H9 (cell line): ENCODE measurements around the gene C18orf54. TPM values are rescaled to one million over a fixed set of nuclear protein-coding genes. Genes with fewer than 3 reads are reported as not detected.

Source experiments
- DNase-seq: peaks from one replicate; pipeline ENCODE4 v3.0.0-alpha.2; 2017
- H2AFZ ChIP-seq: one replicate; pipeline ENCODE4 v1.6.1; 2013; ENCODE audit warnings: mild to moderate bottlenecking, low read length, control low read depth, moderate library complexity
- H2AK5ac ChIP-seq: 2 replicates; pipeline ENCODE4 v1.6.1; 2013; ENCODE audit warnings: low read length, control low read depth, mixed read lengths; ENCODE audit not compliant: insufficient read length
- H2BK120ac ChIP-seq: one replicate; pipeline ENCODE4 v1.6.1; 2013; ENCODE audit warnings: low read depth, mild to moderate bottlenecking, low read length, control low read depth, inconsistent platforms; ENCODE audit not compliant: poor library complexity, severe bottlenecking
- H2BK12ac ChIP-seq: 2 replicates; pipeline ENCODE4 v1.6.1; 2013; ENCODE audit warnings: low read length, control low read depth, mixed read lengths, low read depth; ENCODE audit not compliant: insufficient read length
- H2BK15ac ChIP-seq: 2 replicates; pipeline ENCODE4 v1.6.1; 2013; ENCODE audit warnings: low read depth, low read length, control low read depth
- H2BK20ac ChIP-seq: one replicate; pipeline ENCODE4 v1.6.1; 2013; ENCODE audit warnings: low read depth, mild to moderate bottlenecking, low read length, control low read depth, inconsistent platforms; ENCODE audit not compliant: poor library complexity, severe bottlenecking
- H2BK5ac ChIP-seq: 2 replicates; pipeline ENCODE4 v1.6.1; 2013; ENCODE audit warnings: low read length, control low read depth, mixed read lengths; ENCODE audit not compliant: insufficient read length
- H3K14ac ChIP-seq: 2 replicates; pipeline ENCODE4 v1.6.1; 2013; ENCODE audit warnings: low read length, control low read depth; ENCODE audit not compliant: insufficient read depth
- H3K18ac ChIP-seq: 2 replicates; pipeline ENCODE4 v1.6.1; 2013; ENCODE audit warnings: low read depth, mild to moderate bottlenecking, mixed read lengths, low read length, control low read depth; ENCODE audit not compliant: insufficient read length
- H3K23ac ChIP-seq: 2 replicates; pipeline ENCODE4 v1.6.1; 2013; ENCODE audit warnings: low read length, control low read depth, mixed read lengths, low read depth; ENCODE audit not compliant: insufficient read length
- H3K23me2 ChIP-seq: 2 replicates; pipeline ENCODE4 v1.6.1; 2013; ENCODE audit warnings: low read depth, mild to moderate bottlenecking, mixed read lengths, low read length, control low read depth; ENCODE audit not compliant: insufficient read length, poor library complexity, severe bottlenecking
- H3K27ac ChIP-seq: 2 replicates; pipeline ENCODE4 v1.5.1; 2013; ENCODE audit warnings: low read length, control low read depth, mixed read lengths, low read depth; ENCODE audit not compliant: insufficient read length
- H3K27me3 ChIP-seq: 2 replicates; pipeline ENCODE4 v1.6.1; 2013; ENCODE audit warnings: low read length, control low read depth, inconsistent platforms; ENCODE audit not compliant: insufficient read depth
- H3K4ac ChIP-seq: 2 replicates; pipeline ENCODE4 v1.6.1; 2013; ENCODE audit warnings: low read depth, mild to moderate bottlenecking, control low read depth, inconsistent platforms, low read length, moderate library complexity
- H3K4me1 ChIP-seq: 2 replicates; pipeline ENCODE4 v1.6.1; 2013; ENCODE audit warnings: low read length, control low read depth, inconsistent platforms; ENCODE audit not compliant: insufficient read depth
- H3K4me2 ChIP-seq: 2 replicates; pipeline ENCODE4 v1.6.1; 2013; ENCODE audit warnings: low read length, control low read depth, mixed read lengths; ENCODE audit not compliant: insufficient read length, insufficient read depth
- H3K56ac ChIP-seq: 2 replicates; pipeline ENCODE4 v1.6.1; 2013; ENCODE audit warnings: low read depth, mild to moderate bottlenecking, mixed read lengths, low read length, control low read depth; ENCODE audit not compliant: insufficient read length
- H3K79me1 ChIP-seq: 2 replicates; pipeline ENCODE4 v1.6.1; 2013; ENCODE audit warnings: low read depth, mild to moderate bottlenecking, moderate library complexity, low read length, control low read depth, inconsistent platforms; ENCODE audit not compliant: insufficient read depth, poor library complexity, severe bottlenecking
- H3K79me2 ChIP-seq: 2 replicates; pipeline ENCODE4 v1.6.1; 2013; ENCODE audit warnings: low read length, control low read depth, inconsistent platforms; ENCODE audit not compliant: insufficient read depth
- H3K9ac ChIP-seq: 2 replicates; pipeline ENCODE4 v1.6.1; 2013; ENCODE audit warnings: low read length, control low read depth, mixed read lengths; ENCODE audit not compliant: insufficient read length; ENCODE audit errors: extremely low read depth
- H3K9me3 ChIP-seq: one replicate; pipeline ENCODE4 v1.6.1; 2013; ENCODE audit warnings: low read depth, low read length, inconsistent platforms; ENCODE audit not compliant: control insufficient read depth
- H3T11ph ChIP-seq: one replicate; pipeline ENCODE4 v1.6.1; 2013; ENCODE audit warnings: mild to moderate bottlenecking, low read length, control low read depth, inconsistent platforms
- H4K20me1 ChIP-seq: one replicate; pipeline ENCODE4 v1.6.1; 2013; ENCODE audit not compliant: control insufficient read depth, insufficient read length, insufficient read depth
- H4K5ac ChIP-seq: 2 replicates; pipeline ENCODE4 v1.6.1; 2013; ENCODE audit warnings: low read depth, mild to moderate bottlenecking, mixed read lengths, low read length, control low read depth; ENCODE audit not compliant: insufficient read length
- H4K8ac ChIP-seq: replicated peaks from 2 replicates; pipeline ENCODE4 v1.6.1; 2013; ENCODE audit warnings: low read length, control low read depth, mixed read lengths, low read depth; ENCODE audit not compliant: insufficient read length
- H4K91ac ChIP-seq: 2 replicates; pipeline ENCODE4 v1.6.1; 2013; ENCODE audit warnings: low read depth, mild to moderate bottlenecking, moderate library complexity, mixed read lengths, low read length, control low read depth; ENCODE audit not compliant: insufficient read length
- H3K27ac Mint-ChIP-seq, 3 experiments: 2 replicates in 2 of 3; 3 replicates in 1 of 3; pipeline ENCODE4 v1.8.0; 2020 to 2021; ENCODE audit warnings: mixed read lengths in 3 of 3, mild to moderate bottlenecking in 1 of 3, moderate library complexity in 1 of 3
- H3K27me3 Mint-ChIP-seq: 2 replicates; pipeline ENCODE4 v1.8.0; 2021; ENCODE audit warnings: low read depth, mild to moderate bottlenecking, moderate library complexity, mixed read lengths
- H3K36me3 Mint-ChIP-seq, 3 experiments: 2 replicates in 2 of 3; 3 replicates in 1 of 3; pipeline ENCODE4 v1.8.0; 2020 to 2021; ENCODE audit warnings: low read depth in 3 of 3, mixed read lengths in 3 of 3; ENCODE audit not compliant: insufficient read depth in 1 of 3
- H3K4me1 Mint-ChIP-seq, 2 experiments: 2 replicates each; pipeline ENCODE4 v1.8.0; 2020; ENCODE audit warnings: mixed read lengths in 2 of 2
- H3K4me3 Mint-ChIP-seq, 2 experiments: 2 replicates in 1 of 2; 3 replicates in 1 of 2; pipeline ENCODE4 v1.8.0; 2020 to 2021; ENCODE audit warnings: mild to moderate bottlenecking in 2 of 2, mixed read lengths in 2 of 2, moderate library complexity in 1 of 2
- H3K9me3 Mint-ChIP-seq, 2 experiments: 2 replicates in 1 of 2; 3 replicates in 1 of 2; pipeline ENCODE4 v1.8.0; 2020; ENCODE audit warnings: mild to moderate bottlenecking in 2 of 2, mixed read lengths in 2 of 2, moderate library complexity in 1 of 2
- WGBS: extraction: QIAGEN DNeasy Blood & Tissue Kit; methylation state at CpG from one replicate; pipeline ENCODE4 v1.1.7; 2013; ENCODE audit warnings: missing lambda C conversion rate, low lambda C conversion rate, mixed read lengths; ENCODE audit not compliant: insufficient read length; ENCODE audit errors: extremely low coverage; 5-methylcytosine and 5-hydroxymethylcytosine counted together
- total RNA-seq: library from RNA; stranded (reverse); gene quantifications from 2 replicates; pipeline ENCODE4 v1.2.1, GENCODE V29; 2021
- TF ChIP-seq, protein P1 (sequence below): fragments of 200-600 bp; sonication (generic); conservative IDR thresholded peaks from 3 replicates; pipeline ENCODE4 v1.8.0; 2021; ENCODE audit warnings: antibody characterized with exemption, mild to moderate bottlenecking

Gene C18orf54
- total RNA-seq, 1 experiment from 2014 or later = 21.6 TPM

DNA sequence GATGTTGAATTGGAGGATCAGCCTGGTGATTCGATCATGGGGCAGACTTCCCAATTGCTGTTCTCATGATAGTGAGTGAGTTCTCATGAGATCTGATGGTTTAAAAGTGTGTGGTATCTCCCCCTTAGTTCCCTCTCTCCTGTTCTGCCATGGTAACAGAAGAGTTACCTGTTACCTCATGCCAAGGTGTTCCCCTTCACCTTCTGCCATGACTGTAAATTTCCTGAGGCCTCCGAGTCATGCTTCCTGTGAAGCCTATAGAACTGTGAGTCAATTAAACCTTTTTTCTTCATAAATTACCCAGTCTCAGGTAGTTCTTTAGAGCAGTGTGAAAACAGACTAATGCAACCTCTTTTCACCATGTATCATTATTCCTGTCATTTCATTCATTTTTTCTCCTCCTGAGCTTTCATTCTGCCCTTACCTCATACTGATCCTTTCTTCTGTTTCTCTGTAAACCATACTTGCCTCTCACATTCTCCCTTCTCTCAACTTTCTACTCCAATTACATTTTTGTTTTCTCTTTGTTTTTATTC, 22.0 kb upstream of the C18orf54 start:
- H3K27ac Mint-ChIP-seq = no peak overlapping the region; a peak in 1 of 7 replicates

More for the DNA sequence above, 22.0 kb upstream of the C18orf54 start:
- DNase-seq = no peak
- Histone ChIP-seq H2BK5ac (no peak overlapping the region), H3K27ac (no peak overlapping the region), H2AK5ac (no peak overlapping the region), H4K20me1 (no peaks in the 10 kb centered on the region), H4K8ac (no peak overlapping the region), H3K4me2 (no peak overlapping the region), H3K56ac (no peak overlapping the region), H3K9ac (no peak overlapping the region), H4K91ac (no peak overlapping the region), H2BK15ac (0 out of 2 replicates have a peak overlapping the region, but pooled peaks have one; percentile 76), H3K79me1 (no peaks in the 10 kb centered on the region), H3K23me2 (no peaks in the 10 kb centered on the region), H2BK120ac (no peak overlapping the region), H3K14ac (no peak overlapping the region), H3K79me2 (no peaks in the 10 kb centered on the region), H3K4ac (no peak overlapping the region), H3T11ph (no peak overlapping the region), H4K5ac (no peak overlapping the region), H3K27me3 (no peaks in the 10 kb centered on the region), H2AFZ (no peak overlapping the region), H2BK12ac (no peak overlapping the region), H3K18ac (no peak overlapping the region), H3K23ac (no peak overlapping the region), H3K9me3 (no peaks in the 10 kb centered on the region), H2BK20ac (no peak overlapping the region), H3K4me1 (no peaks in the 10 kb centered on the region)
- TF ChIP-seq, protein P1, sequence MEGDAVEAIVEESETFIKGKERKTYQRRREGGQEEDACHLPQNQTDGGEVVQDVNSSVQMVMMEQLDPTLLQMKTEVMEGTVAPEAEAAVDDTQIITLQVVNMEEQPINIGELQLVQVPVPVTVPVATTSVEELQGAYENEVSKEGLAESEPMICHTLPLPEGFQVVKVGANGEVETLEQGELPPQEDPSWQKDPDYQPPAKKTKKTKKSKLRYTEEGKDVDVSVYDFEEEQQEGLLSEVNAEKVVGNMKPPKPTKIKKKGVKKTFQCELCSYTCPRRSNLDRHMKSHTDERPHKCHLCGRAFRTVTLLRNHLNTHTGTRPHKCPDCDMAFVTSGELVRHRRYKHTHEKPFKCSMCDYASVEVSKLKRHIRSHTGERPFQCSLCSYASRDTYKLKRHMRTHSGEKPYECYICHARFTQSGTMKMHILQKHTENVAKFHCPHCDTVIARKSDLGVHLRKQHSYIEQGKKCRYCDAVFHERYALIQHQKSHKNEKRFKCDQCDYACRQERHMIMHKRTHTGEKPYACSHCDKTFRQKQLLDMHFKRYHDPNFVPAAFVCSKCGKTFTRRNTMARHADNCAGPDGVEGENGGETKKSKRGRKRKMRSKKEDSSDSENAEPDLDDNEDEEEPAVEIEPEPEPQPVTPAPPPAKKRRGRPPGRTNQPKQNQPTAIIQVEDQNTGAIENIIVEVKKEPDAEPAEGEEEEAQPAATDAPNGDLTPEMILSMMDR = no peak
- H3K9me3 Mint-ChIP-seq = peaks cover 1 to 3% of the 10 kb centered on the region in 2 experiments; a peak in 3 of 5 replicates
- WGBS = no CpG with 5 or more reads among the region's 2 CpGs
- H3K4me1 Mint-ChIP-seq = no peaks in the 10 kb centered on the region
- no peak overlapping the region for H3K4me3 Mint-ChIP-seq
- H3K36me3 Mint-ChIP-seq = peaks cover 0 to 2% (median 0%) of the 10 kb centered on the region in 3 experiments; a peak in 2 of 7 replicates
- H3K27me3 Mint-ChIP-seq = no peaks in the 10 kb centered on the region
